ENCODE data around the gene ELN. TPM values are rescaled to one million over a fixed set of nuclear protein-coding genes. Genes with fewer than 3 reads are reported as not detected.

The ELN gene
- total RNA-seq, 1 experiment from 2014 or later, result 0.37 TPM

DNA sequence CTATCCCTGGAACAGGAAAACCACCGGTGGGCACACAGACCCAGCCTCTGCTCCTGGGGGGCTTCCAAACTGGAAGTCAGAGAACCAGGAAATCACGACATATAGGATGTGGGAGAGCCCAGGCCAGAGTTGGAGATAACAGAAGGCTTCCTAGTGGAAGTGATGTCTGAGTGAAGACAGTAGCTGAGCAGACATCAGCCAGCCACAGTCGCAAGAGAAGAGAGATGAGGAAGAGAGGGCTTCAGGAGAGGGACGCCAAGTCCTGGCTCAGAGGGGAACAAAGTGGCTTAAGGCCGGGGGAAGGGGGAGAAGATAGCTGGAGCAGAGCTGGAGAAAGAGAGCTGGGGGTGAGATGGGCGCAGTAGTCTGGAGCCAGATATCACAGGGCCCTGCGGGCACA is 30.9 kb upstream of the ELN start:
- H2AK5ac ChIP-seq (ENCODE audit: insufficient read length, low read length), result no peak overlapping the region
- H3K36me3 Mint-ChIP-seq (ENCODE audit: insufficient read depth in 1 of 3, low read depth in 3 of 3), result peaks cover 0 to 5% (median 4%) of the 10 kb centered on the region in 3 experiments; a peak in 4 of 7 replicates
- H3K27ac Mint-ChIP-seq, result 0 out of 7 replicates have a peak overlapping the region, but pooled peaks of 1 of the 3 experiments have one; percentile 1
- H3K18ac ChIP-seq (ENCODE audit: insufficient read length, low read depth, low read length), result no peak overlapping the region
- no peak overlapping the region for H3K23ac ChIP-seq (ENCODE audit: insufficient read length, low read depth, low read length)
- H3K4me1 ChIP-seq (ENCODE audit: insufficient read depth, low read length), result no peaks in the 10 kb centered on the region
- no peak overlapping the region for H3K56ac ChIP-seq (ENCODE audit: insufficient read length, low read depth, low read length)
- no peak overlapping the region for H2AFZ ChIP-seq (ENCODE audit: low read length)
- H3K23me2 ChIP-seq (ENCODE audit: insufficient read length, low read depth, low read length, poor library complexity, severe bottlenecking), result no peaks in the 10 kb centered on the region
- no peak overlapping the region for H3T11ph ChIP-seq (ENCODE audit: low read length)
- no peak overlapping the region for H3K4me3 Mint-ChIP-seq
- DNase-seq, result no peak
- no peaks in the 10 kb centered on the region for H4K20me1 ChIP-seq (ENCODE audit: control insufficient read depth, insufficient read depth, insufficient read length)
- H3K9ac ChIP-seq (ENCODE audit: extremely low read depth, insufficient read length, low read length), result no peak overlapping the region
- no peaks in the 10 kb centered on the region for H3K79me1 ChIP-seq (ENCODE audit: insufficient read depth, low read depth, low read length, poor library complexity, severe bottlenecking)
- no peak overlapping the region for H3K4ac ChIP-seq (ENCODE audit: low read depth, low read length)
- H2BK12ac ChIP-seq (ENCODE audit: insufficient read length, low read depth, low read length), result no peak overlapping the region
- peaks cover 8% of the 10 kb centered on the region for H3K9me3 ChIP-seq (ENCODE audit: control insufficient read depth, low read depth, low read length)
- peaks cover 0 to 2% of the 10 kb centered on the region in 2 experiments; a peak in 1 of 4 replicates for H3K4me1 Mint-ChIP-seq
- no CpG with 5 or more reads among the region's 7 CpGs for WGBS (ENCODE audit: extremely low coverage, insufficient read length, low lambda C conversion rate)
- no peak for TF ChIP-seq CTCF (conservative IDR thresholded peaks at IDR 0.05)
- no peak overlapping the region for H2BK15ac ChIP-seq (ENCODE audit: low read depth, low read length)
- no peak overlapping the region for H3K4me2 ChIP-seq (ENCODE audit: insufficient read depth, insufficient read length, low read length)
- no peak overlapping the region for H2BK5ac ChIP-seq (ENCODE audit: insufficient read length, low read length)
- no peaks in the 10 kb centered on the region for H3K27me3 ChIP-seq (ENCODE audit: insufficient read depth, low read length)
- no peaks in the 10 kb centered on the region for H3K79me2 ChIP-seq (ENCODE audit: insufficient read depth, low read length)
- peaks cover 10 to 19% of the 10 kb centered on the region in 2 experiments for H3K9me3 Mint-ChIP-seq
- no peak overlapping the region for H4K5ac ChIP-seq (ENCODE audit: insufficient read length, low read depth, low read length)
- peaks cover 7% of the 10 kb centered on the region for H3K27me3 Mint-ChIP-seq (ENCODE audit: low read depth)
- no peak overlapping the region for H2BK20ac ChIP-seq (ENCODE audit: low read depth, low read length, poor library complexity, severe bottlenecking)
- H2BK120ac ChIP-seq (ENCODE audit: low read depth, low read length, poor library complexity, severe bottlenecking), result no peak overlapping the region
- H3K14ac ChIP-seq (ENCODE audit: insufficient read depth, low read length), result no peak overlapping the region
- H3K27ac ChIP-seq (ENCODE audit: insufficient read length, low read depth, low read length), result no peak overlapping the region
- H4K8ac ChIP-seq (replicated peaks; ENCODE audit: insufficient read length, low read depth, low read length), result no peak overlapping the region
- H4K91ac ChIP-seq (ENCODE audit: insufficient read length, low read depth, low read length), result no peak overlapping the region
